Sigmoid colon (tissue), 4 donors: ENCODE data around the gene FOXP3.

Experiments
- CTCF ChIP-seq, 4 experiments: fragments of 450-650 bp in 3 of 4; fragments of 200-600 bp in 1 of 4; IDR thresholded peaks; one replicate each; pipeline ENCODE4 v1.5.1; 2016 to 2019; ENCODE audit warnings: antibody characterized with exemption in 4 of 4, mild to moderate bottlenecking in 3 of 4, moderate library complexity in 2 of 4
- EP300 ChIP-seq, 4 donors: sonication (generic); formaldehyde crosslinking; IDR thresholded peaks; one replicate each; pipeline ENCODE4 v1.6.1; 2017; ENCODE audit warnings: antibody characterized with exemption in 4 of 4
- POLR2A ChIP-seq, 2 donors: fragments of 450-650 bp; IDR thresholded peaks; one replicate each; pipeline ENCODE4 v1.6.1; 2016; ENCODE audit warnings: antibody characterized with exemption in 2 of 2, mild to moderate bottlenecking in 2 of 2, moderate library complexity in 2 of 2

- TF ChIP-seq CTCF (IDR thresholded peaks at IDR 0.05) = no peak
- no peak for TF ChIP-seq EP300 (IDR thresholded peaks at IDR 0.05)
- no peak for TF ChIP-seq POLR2A (IDR thresholded peaks at IDR 0.05)
Measured at GRCh38 chrX:49212861-49213260, 51.6 kb downstream of the FOXP3 start.
